HG02884 (cell line): ENCODE results near the gene AXIN2.

ENCODE experiments used
- ATAC-seq: cut with Tn5 transposase; IDR thresholded peaks from one replicate; pipeline ENCODE4 v1.9.1; 2021; ENCODE audit warnings: mild to moderate bottlenecking, moderate library complexity; ENCODE audit not compliant: unreplicated experiment

AXIN2 gene

GRCh38 chr17:65584604-65585521, 23.4 kb upstream of the AXIN2 start:
- no peak for ATAC-seq

GRCh38 chr17:65583921-65584603, 22.6 kb upstream of the AXIN2 start:
- ATAC-seq, result no peak

GRCh38 chr17:65576939-65577338, 15.5 kb upstream of the AXIN2 start:
- ATAC-seq, result no peak

- no peak for ATAC-seq
Measured at GRCh38 chr17:65573282-65573602, 11.8 kb upstream of the AXIN2 start.

GRCh38 chr17:65572581-65573281, 11.3 kb upstream of the AXIN2 start:
- no peak for ATAC-seq

- ATAC-seq, result no peak
Measured at GRCh38 chr17:65572186-65572580, 10.7 kb upstream of the AXIN2 start.

GRCh38 chr17:65568918-65569317, 7.5 kb upstream of the AXIN2 start:
- no peak for ATAC-seq

- ATAC-seq, result no peak
Measured at GRCh38 chr17:65567566-65567965, 6.1 kb upstream of the AXIN2 start.

GRCh38 chr17:65565559-65565958, 4.1 kb upstream of the AXIN2 start:
- no peak for ATAC-seq

GRCh38 chr17:65564793-65565192, 3.3 kb upstream of the AXIN2 start:
- no peak for ATAC-seq

GRCh38 chr17:65562206-65562531, 721 bp upstream of the AXIN2 start:
- ATAC-seq, result no peak

- no peak for ATAC-seq
Measured at GRCh38 chr17:65560628-65561451, 608 bp downstream of the AXIN2 start.

- no peak for ATAC-seq
Measured at GRCh38 chr17:65559804-65560627, 1.4 kb downstream of the AXIN2 start.

- no peak for ATAC-seq
Measured at GRCh38 chr17:65559461-65559803, 2.0 kb downstream of the AXIN2 start.

GRCh38 chr17:65558683-65559460, 2.6 kb downstream of the AXIN2 start:
- ATAC-seq, result no peak

GRCh38 chr17:65558311-65558682, 3.2 kb downstream of the AXIN2 start:
- no peak for ATAC-seq

- no peak for ATAC-seq
Measured at GRCh38 chr17:65557349-65558310, 3.8 kb downstream of the AXIN2 start.

- no peak for ATAC-seq
Measured at GRCh38 chr17:65556910-65557348, 4.5 kb downstream of the AXIN2 start.
